Measurements from ENCODE around the gene CAMSAP1.

The CAMSAP1 gene

GRCh38 chr9:135826188-135826545, 81.2 kb downstream of the CAMSAP1 start:
- TF ChIP-seq, protein P1, sequence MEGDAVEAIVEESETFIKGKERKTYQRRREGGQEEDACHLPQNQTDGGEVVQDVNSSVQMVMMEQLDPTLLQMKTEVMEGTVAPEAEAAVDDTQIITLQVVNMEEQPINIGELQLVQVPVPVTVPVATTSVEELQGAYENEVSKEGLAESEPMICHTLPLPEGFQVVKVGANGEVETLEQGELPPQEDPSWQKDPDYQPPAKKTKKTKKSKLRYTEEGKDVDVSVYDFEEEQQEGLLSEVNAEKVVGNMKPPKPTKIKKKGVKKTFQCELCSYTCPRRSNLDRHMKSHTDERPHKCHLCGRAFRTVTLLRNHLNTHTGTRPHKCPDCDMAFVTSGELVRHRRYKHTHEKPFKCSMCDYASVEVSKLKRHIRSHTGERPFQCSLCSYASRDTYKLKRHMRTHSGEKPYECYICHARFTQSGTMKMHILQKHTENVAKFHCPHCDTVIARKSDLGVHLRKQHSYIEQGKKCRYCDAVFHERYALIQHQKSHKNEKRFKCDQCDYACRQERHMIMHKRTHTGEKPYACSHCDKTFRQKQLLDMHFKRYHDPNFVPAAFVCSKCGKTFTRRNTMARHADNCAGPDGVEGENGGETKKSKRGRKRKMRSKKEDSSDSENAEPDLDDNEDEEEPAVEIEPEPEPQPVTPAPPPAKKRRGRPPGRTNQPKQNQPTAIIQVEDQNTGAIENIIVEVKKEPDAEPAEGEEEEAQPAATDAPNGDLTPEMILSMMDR (IDR thresholded peaks at IDR 0.05; ENCODE audit: control insufficient read depth, insufficient read depth, low read depth, low read length, missing control alignments), result no peak
- no peak overlapping the region for H3K4me3 ChIP-seq (ENCODE audit: control insufficient read depth, low read depth, low read length)
- DNase-seq (ENCODE audit: low read depth), result no peak

GRCh38 chr9:135825435-135826187, 81.7 kb downstream of the CAMSAP1 start:
- H3K4me3 ChIP-seq (ENCODE audit: control insufficient read depth, low read depth, low read length), result no peak overlapping the region
- TF ChIP-seq, protein P1 (IDR thresholded peaks at IDR 0.05; ENCODE audit: control insufficient read depth, insufficient read depth, low read depth, low read length, missing control alignments), result no peak
- no peak for DNase-seq (ENCODE audit: low read depth)

DNA sequence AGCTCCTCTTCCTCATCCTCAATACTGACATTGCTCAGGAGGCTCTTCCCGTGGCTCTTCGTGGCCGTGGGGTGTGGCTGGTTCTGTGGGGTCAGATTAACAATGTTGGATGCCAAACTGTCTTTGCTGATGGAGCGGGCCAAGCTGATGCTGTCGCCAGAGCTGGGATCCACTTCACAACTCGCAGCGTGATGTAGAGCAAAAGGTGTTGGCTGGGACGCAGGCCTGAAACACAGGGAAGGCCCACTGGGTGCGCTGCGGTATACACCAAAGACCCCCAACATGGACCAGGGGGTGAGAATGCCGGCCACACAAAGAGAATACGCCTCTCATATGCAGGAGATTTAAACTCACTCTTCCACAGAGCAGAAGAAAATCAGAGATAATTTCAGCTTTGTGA, 84.3 kb downstream of the CAMSAP1 start:
- no peak overlapping the region for H3K4me3 ChIP-seq (ENCODE audit: control insufficient read depth, low read depth, low read length)
- no peak for DNase-seq (ENCODE audit: low read depth)
- TF ChIP-seq, protein P1 (IDR thresholded peaks at IDR 0.05; ENCODE audit: control insufficient read depth, insufficient read depth, low read depth, low read length, missing control alignments), result no peak

GRCh38 chr9:135822374-135822755, 85.0 kb downstream of the CAMSAP1 start:
- H3K4me3 ChIP-seq (ENCODE audit: control insufficient read depth, low read depth, low read length), result no peak overlapping the region
- DNase-seq (ENCODE audit: low read depth), result no peak
- TF ChIP-seq, protein P1 (IDR thresholded peaks at IDR 0.05; ENCODE audit: control insufficient read depth, insufficient read depth, low read depth, low read length, missing control alignments), result no peak

DNA sequence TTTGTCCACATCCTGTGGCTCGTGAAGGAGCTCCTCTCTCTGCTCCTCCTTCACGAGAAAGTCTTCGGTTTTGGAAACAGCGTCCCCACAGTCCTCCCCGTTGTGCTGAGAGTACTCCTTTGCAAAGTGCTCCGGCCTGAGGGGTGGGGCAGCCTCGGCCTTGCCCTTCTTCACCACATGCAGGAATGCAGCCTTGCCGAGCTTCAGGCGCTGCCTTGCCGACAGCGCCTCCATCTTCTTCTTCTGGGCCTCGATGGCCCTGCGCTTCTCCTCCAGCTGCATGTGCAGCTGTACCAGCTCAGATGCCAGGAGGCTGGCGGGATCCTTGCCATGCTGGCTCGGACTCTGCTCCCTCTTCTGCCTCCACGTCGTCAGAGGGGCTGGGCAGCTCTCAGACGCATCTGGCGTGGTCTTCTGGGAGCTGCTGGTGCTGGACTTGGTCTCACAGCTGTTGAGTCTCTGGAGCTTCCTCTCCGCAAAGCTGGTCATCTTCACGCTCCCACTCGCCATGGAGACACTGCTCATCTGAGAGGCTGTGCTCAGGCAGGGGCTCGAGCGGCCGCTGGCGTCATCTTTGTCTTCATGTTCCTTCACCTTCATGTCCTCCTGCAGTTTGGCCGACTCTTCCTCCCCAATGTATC, 85.5 kb downstream of the CAMSAP1 start:
- DNase-seq (ENCODE audit: low read depth), result no peak
- TF ChIP-seq, protein P1 (IDR thresholded peaks at IDR 0.05; ENCODE audit: control insufficient read depth, insufficient read depth, low read depth, low read length, missing control alignments), result no peak
- no peak overlapping the region for H3K4me3 ChIP-seq (ENCODE audit: control insufficient read depth, low read depth, low read length)

DNA sequence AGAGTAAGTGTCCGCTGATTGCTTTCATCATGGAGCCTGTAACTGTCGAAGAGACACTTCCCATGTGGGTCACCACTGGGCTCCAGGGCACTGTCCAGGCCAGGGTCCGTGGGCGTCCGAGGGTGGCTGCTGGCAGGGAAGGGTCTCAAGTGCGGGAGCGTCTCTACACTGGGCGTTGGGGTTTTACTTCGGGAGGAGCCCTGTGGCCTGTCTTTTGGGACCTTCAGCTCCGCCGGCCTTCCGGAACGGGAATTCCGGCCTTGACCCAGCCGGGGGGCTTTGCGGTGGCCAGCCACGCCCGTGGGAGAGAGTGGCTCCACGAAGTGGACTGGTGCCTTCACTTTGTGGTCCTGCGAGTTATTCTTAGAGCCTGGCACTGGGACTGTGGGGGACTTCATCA, 86.2 kb downstream of the CAMSAP1 start:
- TF ChIP-seq, protein P1 (IDR thresholded peaks at IDR 0.05; ENCODE audit: control insufficient read depth, insufficient read depth, low read depth, low read length, missing control alignments), result no peak
- no peak overlapping the region for H3K4me3 ChIP-seq (ENCODE audit: control insufficient read depth, low read depth, low read length)
- no peak for DNase-seq (ENCODE audit: low read depth)
